Measurements from ENCODE around the gene CRYBA4.
"Not testable (repeated sequence)": the region's sequence is repeated elsewhere in the genome, so short reads cannot be mapped to it uniquely, and the experiment has no call there.

Gene CRYBA4

GRCh38 chr22:26610996-26611395 is 10.8 kb upstream of the CRYBA4 start:
- H3K4me3 ChIP-seq (ENCODE audit: insufficient read depth, low read depth, low read length, poor library complexity, severe bottlenecking) = no peak overlapping the region
- no peaks in the 10 kb centered on the region for H3K27me3 ChIP-seq (replicated peaks; ENCODE audit: control insufficient read depth, insufficient read depth, low read length, poor library complexity, severe bottlenecking)
- H3K4me1 ChIP-seq (ENCODE audit: control insufficient read depth, insufficient read depth, low read length, poor library complexity, severe bottlenecking) = peaks cover 15% of the 10 kb centered on the region
- no peak overlapping the region for H3K27ac ChIP-seq (ENCODE audit: insufficient read depth, low read length, poor library complexity, severe bottlenecking)
- no peaks in the 10 kb centered on the region for H3K36me3 ChIP-seq (ENCODE audit: control insufficient read depth, insufficient read depth, low read length)
- no peak for DNase-seq
- H3K9me3 ChIP-seq (ENCODE audit: control insufficient read depth, low read length) = no peaks in the 10 kb centered on the region

GRCh38 chr22:26612652-26613051 is 9.1 kb upstream of the CRYBA4 start:
- no peaks in the 10 kb centered on the region for H3K9me3 ChIP-seq (ENCODE audit: control insufficient read depth, low read length)
- no peak for DNase-seq
- H3K27me3 ChIP-seq (replicated peaks; ENCODE audit: control insufficient read depth, insufficient read depth, low read length, poor library complexity, severe bottlenecking) = no peaks in the 10 kb centered on the region
- no peak overlapping the region for H3K27ac ChIP-seq (ENCODE audit: insufficient read depth, low read length, poor library complexity, severe bottlenecking)
- H3K4me1 ChIP-seq (ENCODE audit: control insufficient read depth, insufficient read depth, low read length, poor library complexity, severe bottlenecking) = peaks cover 15% of the 10 kb centered on the region
- H3K4me3 ChIP-seq (ENCODE audit: insufficient read depth, low read depth, low read length, poor library complexity, severe bottlenecking) = no peak overlapping the region
- H3K36me3 ChIP-seq (ENCODE audit: control insufficient read depth, insufficient read depth, low read length) = no peaks in the 10 kb centered on the region

DNA sequence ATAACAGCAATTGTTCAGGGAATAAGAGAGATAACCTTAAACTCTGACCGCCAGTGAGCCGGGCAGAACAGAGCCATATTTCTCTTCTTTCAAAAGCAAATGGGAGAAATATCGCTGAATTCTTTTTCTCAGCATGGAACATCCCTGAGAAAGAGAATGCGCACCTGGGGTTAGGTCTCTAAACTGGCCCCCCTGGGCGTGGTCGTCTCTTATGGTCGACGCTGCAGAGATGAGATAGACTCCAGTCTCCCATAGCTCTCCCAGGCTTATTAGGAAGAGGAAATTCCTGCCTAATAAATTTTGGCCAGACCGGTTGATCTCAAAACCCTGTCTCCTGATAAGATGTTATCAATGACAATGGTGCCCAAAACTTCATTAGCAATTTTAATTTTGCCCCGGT is 8.0 kb upstream of the CRYBA4 start:
- H3K9me3 ChIP-seq (ENCODE audit: control insufficient read depth, low read length); H3K27me3 ChIP-seq (replicated peaks; ENCODE audit: control insufficient read depth, insufficient read depth, low read length, poor library complexity, severe bottlenecking); DNase-seq; H3K36me3 ChIP-seq (ENCODE audit: control insufficient read depth, insufficient read depth, low read length); H3K27ac ChIP-seq (ENCODE audit: insufficient read depth, low read length, poor library complexity, severe bottlenecking); H3K4me3 ChIP-seq (ENCODE audit: insufficient read depth, low read depth, low read length, poor library complexity, severe bottlenecking): not testable (repeated sequence)
- peaks cover 15% of the 10 kb centered on the region for H3K4me1 ChIP-seq (ENCODE audit: control insufficient read depth, insufficient read depth, low read length, poor library complexity, severe bottlenecking)

DNA sequence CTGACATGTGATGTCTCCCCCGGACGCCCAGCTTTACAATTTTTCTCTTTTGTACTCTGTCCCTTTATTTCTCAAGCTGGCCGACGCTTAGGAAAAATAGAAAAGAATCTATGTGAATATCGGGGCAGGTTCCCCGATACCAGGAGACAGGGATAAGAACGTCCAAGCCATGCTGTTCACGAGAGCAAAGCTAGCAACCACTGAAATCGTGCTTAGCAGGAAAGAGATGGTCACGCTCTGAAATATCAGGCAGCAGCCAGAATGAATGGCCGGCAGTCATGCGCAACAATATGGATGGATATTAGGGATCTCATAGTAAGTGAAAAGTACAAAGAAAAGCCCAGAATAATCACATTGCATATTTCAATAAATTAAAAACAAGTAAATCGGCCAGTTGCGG is 7.4 kb upstream of the CRYBA4 start:
- Histone ChIP-seq H3K4me1 (ENCODE audit: control insufficient read depth, insufficient read depth, low read length, poor library complexity, severe bottlenecking) (peaks cover 15% of the 10 kb centered on the region), H3K27ac (ENCODE audit: insufficient read depth, low read length, poor library complexity, severe bottlenecking) (no peak overlapping the region), H3K36me3 (ENCODE audit: control insufficient read depth, insufficient read depth, low read length) (no peaks in the 10 kb centered on the region), H3K4me3 (ENCODE audit: insufficient read depth, low read depth, low read length, poor library complexity, severe bottlenecking) (no peak overlapping the region), H3K9me3 (ENCODE audit: control insufficient read depth, low read length) (no peaks in the 10 kb centered on the region), H3K27me3 (replicated peaks; ENCODE audit: control insufficient read depth, insufficient read depth, low read length, poor library complexity, severe bottlenecking) (no peaks in the 10 kb centered on the region)
- DNase-seq = no peak

DNA sequence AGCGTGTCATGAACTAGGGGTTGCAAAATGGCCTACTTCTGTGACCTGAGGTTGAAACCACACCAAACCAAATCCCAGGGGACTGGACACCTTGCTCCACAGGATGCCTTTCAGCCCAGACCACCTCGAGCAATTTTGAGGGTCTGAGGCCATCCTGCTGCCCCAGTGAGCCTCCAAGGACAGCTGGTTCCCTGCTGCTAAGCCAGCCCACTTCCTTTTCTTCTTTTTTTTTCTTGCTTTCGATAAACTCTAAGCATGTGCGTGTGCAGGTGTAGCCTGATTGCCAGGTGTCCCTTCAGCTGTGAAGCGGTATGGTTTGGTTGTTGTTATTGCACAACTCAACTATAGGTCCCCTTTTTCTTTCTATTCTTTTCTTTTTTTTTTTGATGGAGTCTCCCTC is 6.6 kb upstream of the CRYBA4 start:
- Histone ChIP-seq H3K36me3 (ENCODE audit: control insufficient read depth, insufficient read depth, low read length) (no peaks in the 10 kb centered on the region), H3K27me3 (replicated peaks; ENCODE audit: control insufficient read depth, insufficient read depth, low read length, poor library complexity, severe bottlenecking) (no peaks in the 10 kb centered on the region), H3K27ac (ENCODE audit: insufficient read depth, low read length, poor library complexity, severe bottlenecking) (no peak overlapping the region), H3K4me3 (ENCODE audit: insufficient read depth, low read depth, low read length, poor library complexity, severe bottlenecking) (no peak overlapping the region), H3K4me1 (ENCODE audit: control insufficient read depth, insufficient read depth, low read length, poor library complexity, severe bottlenecking) (peaks cover 9% of the 10 kb centered on the region), H3K9me3 (ENCODE audit: control insufficient read depth, low read length) (no peaks in the 10 kb centered on the region)
- no peak for DNase-seq

GRCh38 chr22:26615830-26616435 is 5.8 kb upstream of the CRYBA4 start:
- Histone ChIP-seq H3K4me1 (ENCODE audit: control insufficient read depth, insufficient read depth, low read length, poor library complexity, severe bottlenecking) (peaks cover 1% of the 10 kb centered on the region), H3K9me3 (ENCODE audit: control insufficient read depth, low read length) (no peaks in the 10 kb centered on the region), H3K27me3 (replicated peaks; ENCODE audit: control insufficient read depth, insufficient read depth, low read length, poor library complexity, severe bottlenecking) (no peaks in the 10 kb centered on the region), H3K4me3 (ENCODE audit: insufficient read depth, low read depth, low read length, poor library complexity, severe bottlenecking) (no peak overlapping the region), H3K36me3 (ENCODE audit: control insufficient read depth, insufficient read depth, low read length) (no peaks in the 10 kb centered on the region), H3K27ac (ENCODE audit: insufficient read depth, low read length, poor library complexity, severe bottlenecking) (no peak overlapping the region)
- DNase-seq = no peak

GRCh38 chr22:26616650-26617049 is 5.1 kb upstream of the CRYBA4 start:
- no peak overlapping the region for H3K27ac ChIP-seq (ENCODE audit: insufficient read depth, low read length, poor library complexity, severe bottlenecking)
- H3K27me3 ChIP-seq (replicated peaks; ENCODE audit: control insufficient read depth, insufficient read depth, low read length, poor library complexity, severe bottlenecking) = no peaks in the 10 kb centered on the region
- no peaks in the 10 kb centered on the region for H3K36me3 ChIP-seq (ENCODE audit: control insufficient read depth, insufficient read depth, low read length)
- H3K4me3 ChIP-seq (ENCODE audit: insufficient read depth, low read depth, low read length, poor library complexity, severe bottlenecking) = no peak overlapping the region
- DNase-seq = no peak
- no peaks in the 10 kb centered on the region for H3K9me3 ChIP-seq (ENCODE audit: control insufficient read depth, low read length)
- H3K4me1 ChIP-seq (ENCODE audit: control insufficient read depth, insufficient read depth, low read length, poor library complexity, severe bottlenecking) = no peaks in the 10 kb centered on the region

DNA sequence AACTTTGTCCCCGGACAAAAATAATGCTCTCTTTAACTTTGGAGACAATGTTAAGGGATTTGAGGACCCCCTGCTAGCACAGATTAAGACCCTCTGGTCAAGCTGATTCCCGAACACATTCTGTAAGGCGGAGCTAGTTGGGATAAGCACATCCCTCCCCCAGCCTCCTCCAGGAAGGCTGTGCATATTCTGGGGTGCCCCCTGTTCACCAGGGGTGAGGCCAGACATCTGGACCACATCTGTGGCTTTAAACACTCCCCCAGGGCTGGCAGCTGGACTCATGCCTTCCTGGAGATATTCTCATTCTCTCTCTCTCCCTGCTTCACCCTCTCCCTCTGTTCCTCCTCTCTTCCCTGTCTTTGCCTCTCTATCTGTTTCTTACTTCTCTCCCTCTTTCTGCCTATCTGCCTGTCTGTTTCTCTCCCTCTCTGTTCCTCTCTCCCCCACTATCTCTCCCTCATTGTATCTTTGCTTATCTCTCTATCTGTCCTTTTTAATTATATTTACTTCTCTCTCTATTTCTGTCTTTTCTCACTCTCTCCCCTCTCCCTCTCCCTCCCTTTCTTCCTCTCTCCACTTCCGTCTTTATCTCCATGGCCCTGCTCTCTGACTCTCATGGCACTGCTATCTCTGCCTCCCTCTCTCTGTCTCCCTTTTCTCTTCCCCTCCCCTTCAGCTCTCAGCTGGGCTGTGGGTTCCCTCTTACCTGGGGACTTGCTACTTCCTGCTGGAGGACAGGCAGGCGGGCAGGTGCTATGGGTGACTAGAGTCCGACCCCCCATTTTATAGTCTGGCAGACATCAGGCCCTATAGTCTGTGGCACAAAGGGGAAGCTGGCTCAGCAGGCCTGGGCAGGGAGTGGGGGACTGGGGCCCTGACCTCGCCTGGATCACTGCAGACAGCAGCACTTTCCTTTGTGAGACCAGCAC is 4.2 kb upstream of the CRYBA4 start, which contains the start of gene CRYBB1:
CRYBB1 (minus strand) TSS at position 757 of the 929 bp plus-strand sequence. CDS start 1,708 bp downstream, outside the sequence.
- Histone ChIP-seq H3K36me3 (ENCODE audit: control insufficient read depth, insufficient read depth, low read length) (no peaks in the 10 kb centered on the region), H3K27me3 (replicated peaks; ENCODE audit: control insufficient read depth, insufficient read depth, low read length, poor library complexity, severe bottlenecking) (no peaks in the 10 kb centered on the region), H3K9me3 (ENCODE audit: control insufficient read depth, low read length) (no peaks in the 10 kb centered on the region), H3K4me3 (ENCODE audit: insufficient read depth, low read depth, low read length, poor library complexity, severe bottlenecking) (no peak within 1 kb of the TSS), H3K4me1 (ENCODE audit: control insufficient read depth, insufficient read depth, low read length, poor library complexity, severe bottlenecking) (no peaks in the 10 kb centered on the region), H3K27ac (ENCODE audit: insufficient read depth, low read length, poor library complexity, severe bottlenecking) (no peak within 1 kb of the TSS)
- no peak for DNase-seq

GRCh38 chr22:26618455-26618854 is 3.3 kb upstream of the CRYBA4 start:
- no peak for DNase-seq
- Histone ChIP-seq H3K36me3 (ENCODE audit: control insufficient read depth, insufficient read depth, low read length) (no peaks in the 10 kb centered on the region), H3K27ac (ENCODE audit: insufficient read depth, low read length, poor library complexity, severe bottlenecking) (no peak overlapping the region), H3K27me3 (replicated peaks; ENCODE audit: control insufficient read depth, insufficient read depth, low read length, poor library complexity, severe bottlenecking) (no peaks in the 10 kb centered on the region), H3K4me1 (ENCODE audit: control insufficient read depth, insufficient read depth, low read length, poor library complexity, severe bottlenecking) (no peaks in the 10 kb centered on the region), H3K4me3 (ENCODE audit: insufficient read depth, low read depth, low read length, poor library complexity, severe bottlenecking) (no peak overlapping the region), H3K9me3 (ENCODE audit: control insufficient read depth, low read length) (no peaks in the 10 kb centered on the region)

DNA sequence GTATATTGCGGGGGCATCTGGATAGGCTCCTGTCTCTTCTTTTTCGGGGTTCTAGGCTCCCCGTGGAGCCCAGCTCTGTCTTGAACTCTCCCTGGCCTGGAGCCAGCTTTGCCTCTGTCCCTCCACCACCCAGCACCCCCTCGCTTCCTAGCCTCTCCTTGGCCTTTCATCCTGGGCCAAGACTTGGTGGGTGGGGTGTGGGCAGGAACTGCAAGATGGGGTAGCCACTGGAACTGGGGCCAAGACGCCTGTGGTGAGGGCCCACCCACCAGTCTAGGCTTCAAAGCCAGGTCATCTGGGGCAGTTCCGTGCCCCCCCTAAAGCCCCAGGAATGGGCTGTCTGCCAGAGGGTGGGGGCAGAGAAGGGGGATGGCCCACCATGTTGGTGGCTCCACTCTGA is 2.3 kb upstream of the CRYBA4 start:
- no peak overlapping the region for H3K27ac ChIP-seq (ENCODE audit: insufficient read depth, low read length, poor library complexity, severe bottlenecking)
- no peak for DNase-seq
- H3K4me1 ChIP-seq (ENCODE audit: control insufficient read depth, insufficient read depth, low read length, poor library complexity, severe bottlenecking) = no peaks in the 10 kb centered on the region
- no peak overlapping the region for H3K4me3 ChIP-seq (ENCODE audit: insufficient read depth, low read depth, low read length, poor library complexity, severe bottlenecking)
- no peaks in the 10 kb centered on the region for H3K36me3 ChIP-seq (ENCODE audit: control insufficient read depth, insufficient read depth, low read length)
- H3K27me3 ChIP-seq (replicated peaks; ENCODE audit: control insufficient read depth, insufficient read depth, low read length, poor library complexity, severe bottlenecking) = no peaks in the 10 kb centered on the region
- H3K9me3 ChIP-seq (ENCODE audit: control insufficient read depth, low read length) = no peaks in the 10 kb centered on the region
